Neuronal stem cell (in vitro differentiated cells): Measurements from ENCODE around the gene FOSB.
A peak's percentile ranks its signal among the peaks of the same experiment; 100 is the strongest.

ENCODE experiments used
- DNase-seq: peaks from one replicate; pipeline ENCODE4 v3.0.0-alpha.2; 2013; ENCODE audit warnings: low spot score
- H2AFZ ChIP-seq: one replicate; pipeline ENCODE4 v1.6.1; 2013; ENCODE audit warnings: mild to moderate bottlenecking, low read length, inconsistent platforms
- H2AK5ac ChIP-seq: 2 replicates; pipeline ENCODE4 v1.6.1; 2013; ENCODE audit warnings: low read depth, mild to moderate bottlenecking, inconsistent platforms, low read length, moderate library complexity, mixed read lengths
- H2BK120ac ChIP-seq: 2 replicates; pipeline ENCODE4 v1.6.1; 2013; ENCODE audit warnings: low read depth, mild to moderate bottlenecking, inconsistent platforms, low read length, moderate library complexity, mixed read lengths
- H2BK12ac ChIP-seq: one replicate; pipeline ENCODE4 v1.6.1; 2013; ENCODE audit warnings: low read length, inconsistent platforms
- H2BK15ac ChIP-seq: 2 replicates; pipeline ENCODE4 v1.6.1; 2013; ENCODE audit warnings: mild to moderate bottlenecking, low read length, inconsistent platforms, mixed read lengths
- H2BK5ac ChIP-seq: one replicate; pipeline ENCODE4 v1.6.1; 2013; ENCODE audit warnings: inconsistent platforms, mild to moderate bottlenecking, low read length, moderate library complexity
- H3K14ac ChIP-seq: one replicate; pipeline ENCODE4 v1.6.1; 2013; ENCODE audit warnings: low read length, inconsistent platforms
- H3K18ac ChIP-seq: 2 replicates; pipeline ENCODE4 v1.6.1; 2013; ENCODE audit warnings: low read length, inconsistent platforms
- H3K23ac ChIP-seq: 2 replicates; pipeline ENCODE4 v1.6.1; 2013; ENCODE audit warnings: low read depth, mild to moderate bottlenecking, mixed read lengths, low read length, inconsistent platforms; ENCODE audit not compliant: poor library complexity
- H3K27ac ChIP-seq: replicated peaks from 3 replicates; pipeline ENCODE4 v1.5.1; 2013; ENCODE audit warnings: low read length, inconsistent platforms
- H3K27me3 ChIP-seq, 3 experiments: 2 replicates each; pipeline ENCODE4 v1.6.1; 2013; ENCODE audit warnings: low read length in 3 of 3, mild to moderate bottlenecking in 2 of 3, inconsistent platforms in 1 of 3, low read depth in 1 of 3, mixed read lengths in 1 of 3, moderate library complexity in 1 of 3; ENCODE audit not compliant: control insufficient read depth in 3 of 3, insufficient read depth in 3 of 3
- H3K36me3 ChIP-seq, 2 donors: replicated peaks in 1 of 2; 2 replicates each; pipeline ENCODE4 v1.6.1; 2013; ENCODE audit warnings: low read length in 2 of 2; ENCODE audit not compliant: control insufficient read depth in 2 of 2, insufficient read depth in 2 of 2
- H3K4ac ChIP-seq: 2 replicates; pipeline ENCODE4 v1.6.1; 2013; ENCODE audit warnings: inconsistent platforms, mild to moderate bottlenecking, low read length, moderate library complexity
- H3K4me1 ChIP-seq, 2 donors: 1 replicate in 1 of 2; 2 replicates in 1 of 2; pipeline ENCODE4 v1.6.1; 2013; ENCODE audit warnings: low read length in 2 of 2, low read depth in 1 of 2; ENCODE audit not compliant: control insufficient read depth in 2 of 2, insufficient read depth in 1 of 2
- H3K4me2 ChIP-seq: one replicate; pipeline ENCODE4 v1.6.1; 2013; ENCODE audit warnings: mild to moderate bottlenecking, low read length, inconsistent platforms; ENCODE audit not compliant: insufficient read depth, poor library complexity, severe bottlenecking
- H3K4me3 ChIP-seq, 2 donors: 2 replicates each; pipeline ENCODE4 v1.5.1; 2013; ENCODE audit warnings: low read length in 2 of 2, mild to moderate bottlenecking in 2 of 2, inconsistent platforms in 1 of 2, moderate library complexity in 1 of 2
- H3K79me1 ChIP-seq: one replicate; pipeline ENCODE4 v1.6.1; 2013; ENCODE audit warnings: low read depth, mild to moderate bottlenecking, inconsistent platforms, low read length, moderate library complexity
- H3K9ac ChIP-seq: one replicate; pipeline ENCODE4 v1.6.1; 2013; ENCODE audit warnings: mild to moderate bottlenecking, low read depth, low read length, inconsistent platforms; ENCODE audit not compliant: poor library complexity
- H3K9me3 ChIP-seq, 2 donors: replicated peaks in 1 of 2; 2 replicates each; pipeline versions ENCODE3 to v1.6.1; 2013; ENCODE audit warnings: low read length in 2 of 2, mild to moderate bottlenecking in 2 of 2, inconsistent platforms in 1 of 2, low read depth in 1 of 2, mixed read lengths in 1 of 2, moderate library complexity in 1 of 2; ENCODE audit not compliant: control insufficient read depth in 2 of 2, insufficient read depth in 1 of 2
- H4K8ac ChIP-seq: one replicate; pipeline ENCODE4 v1.6.1; 2013; ENCODE audit warnings: low read depth, mild to moderate bottlenecking, inconsistent platforms, low read length, moderate library complexity
- H4K91ac ChIP-seq: one replicate; pipeline ENCODE4 v1.6.1; 2013; ENCODE audit warnings: low read length, low read depth, mild to moderate bottlenecking, inconsistent platforms; ENCODE audit not compliant: poor library complexity
- WGBS, 2 donors: extraction: QIAGEN DNeasy Blood & Tissue Kit; methylation state at CpG; one replicate each; pipeline ENCODE4 v1.1.7; 2013; ENCODE audit warnings: missing lambda C conversion rate in 2 of 2, mixed read lengths in 1 of 2; ENCODE audit not compliant: insufficient read length in 2 of 2, insufficient replicate concordance in 1 of 2; ENCODE audit errors: extremely low coverage in 2 of 2; 5-methylcytosine and 5-hydroxymethylcytosine counted together

FOSB gene

DNA sequence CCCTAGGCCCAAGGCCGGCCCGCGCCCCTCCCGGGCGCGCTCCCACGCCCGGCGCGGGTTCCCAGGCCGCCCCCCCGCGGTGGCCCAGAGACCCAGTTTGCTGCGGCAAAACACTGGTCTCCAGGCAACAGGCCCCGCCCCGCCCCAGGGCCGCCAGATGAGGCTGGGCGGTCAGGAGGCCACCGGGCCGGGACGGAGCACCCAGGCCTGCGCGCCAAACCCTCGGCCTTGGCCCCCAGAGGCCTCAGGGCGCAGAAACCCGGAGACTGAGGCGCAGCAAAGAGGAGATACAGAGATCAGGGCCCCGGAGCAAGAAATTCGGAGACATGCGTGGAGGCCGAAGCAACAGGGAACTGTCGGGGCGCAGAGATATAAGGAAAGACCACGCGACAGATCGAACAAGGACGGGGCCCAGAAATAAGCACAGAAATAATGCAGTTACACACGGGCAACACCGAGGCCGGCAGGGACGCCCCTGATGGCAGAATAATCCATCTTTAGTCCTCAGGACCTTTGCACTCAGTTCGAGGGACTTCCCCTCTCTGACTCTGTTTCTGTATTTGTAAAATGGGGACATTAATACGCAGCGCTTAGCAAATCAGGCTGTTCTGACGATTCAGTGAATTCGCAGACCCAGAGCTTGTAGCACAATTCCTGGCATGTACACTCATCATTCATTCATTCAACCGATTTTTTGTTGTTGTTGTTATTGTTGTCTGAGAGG, 23.3 kb upstream of the FOSB start:
- peak overlapping the region; percentile 11 for H3K18ac ChIP-seq
- H3K4me1 ChIP-seq: peaks cover 14 to 29% of the 10 kb centered on the region in 2 donors
- peak overlapping the region; percentile 86 for H2AFZ ChIP-seq
- peak overlapping the region; percentile 65 to 71 for H3K4me3 ChIP-seq
- H2BK12ac ChIP-seq: no peak overlapping the region
- H3K27ac ChIP-seq: peak overlapping the region; percentile 77
- H4K91ac ChIP-seq: no peak overlapping the region
- peak; percentile 88 for DNase-seq
- H3K79me1 ChIP-seq: no peaks in the 10 kb centered on the region
- H2BK120ac ChIP-seq: no peak overlapping the region
- H2BK15ac ChIP-seq: no peak overlapping the region
- no peaks in the 10 kb centered on the region for H3K27me3 ChIP-seq
- no peak overlapping the region for H3K4ac ChIP-seq
- no peaks in the 10 kb centered on the region for H3K9me3 ChIP-seq
- no peaks in the 10 kb centered on the region for H3K36me3 ChIP-seq
- peak overlapping the region; percentile 92 for H3K4me2 ChIP-seq
- WGBS, 2 donors: no CpG with 5 or more reads among the region's 47 CpGs
- H3K23ac ChIP-seq: no peak overlapping the region
- H2AK5ac ChIP-seq: peak overlapping the region; percentile 66
- no peak overlapping the region for H3K14ac ChIP-seq
- no peak overlapping the region for H4K8ac ChIP-seq
- no peak overlapping the region for H3K9ac ChIP-seq
- H2BK5ac ChIP-seq: peak overlapping the region; percentile 1

DNA sequence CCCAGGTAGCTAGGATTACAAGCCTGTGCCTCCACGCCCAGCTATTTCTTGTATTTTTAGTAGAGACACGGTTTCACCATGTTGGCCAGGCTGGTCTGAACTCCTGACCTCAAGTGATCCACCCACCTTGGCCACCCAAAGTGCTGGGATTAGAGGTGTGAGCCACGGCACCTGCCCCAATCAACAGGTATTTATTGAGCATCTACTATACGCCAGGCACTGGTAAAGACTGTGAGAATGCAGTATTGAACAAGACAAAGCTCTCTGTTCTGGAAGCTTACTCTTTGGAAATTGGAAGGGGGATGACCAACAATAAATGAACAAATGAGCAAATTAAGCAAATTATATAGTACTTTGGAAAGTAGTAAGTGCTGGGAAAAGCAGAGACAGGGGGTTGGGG, 22.7 kb upstream of the FOSB start:
- Histone ChIP-seq H4K91ac (no peak overlapping the region), H3K36me3 (no peaks in the 10 kb centered on the region), H2BK5ac (peak overlapping the region; percentile 1), H2BK120ac (no peak overlapping the region), H3K27ac (no peak overlapping the region), H3K9ac (no peak overlapping the region), H3K4me3 (no peak overlapping the region), H3K23ac (no peak overlapping the region), H3K4me2 (no peak overlapping the region), H3K9me3 (no peaks in the 10 kb centered on the region), H2BK15ac (no peak overlapping the region), H2AK5ac (no peak overlapping the region), H3K4me1 (peaks cover 16 to 31% of the 10 kb centered on the region in 2 donors), H2BK12ac (no peak overlapping the region), H4K8ac (no peak overlapping the region), H3K27me3 (no peaks in the 10 kb centered on the region), H3K79me1 (no peaks in the 10 kb centered on the region), H3K14ac (no peak overlapping the region), H3K18ac (no peak overlapping the region), H2AFZ (no peak overlapping the region), H3K4ac (no peak overlapping the region)
- no CpG with 5 or more reads among the region's 4 CpGs for WGBS, 2 donors
- DNase-seq: no peak

DNA sequence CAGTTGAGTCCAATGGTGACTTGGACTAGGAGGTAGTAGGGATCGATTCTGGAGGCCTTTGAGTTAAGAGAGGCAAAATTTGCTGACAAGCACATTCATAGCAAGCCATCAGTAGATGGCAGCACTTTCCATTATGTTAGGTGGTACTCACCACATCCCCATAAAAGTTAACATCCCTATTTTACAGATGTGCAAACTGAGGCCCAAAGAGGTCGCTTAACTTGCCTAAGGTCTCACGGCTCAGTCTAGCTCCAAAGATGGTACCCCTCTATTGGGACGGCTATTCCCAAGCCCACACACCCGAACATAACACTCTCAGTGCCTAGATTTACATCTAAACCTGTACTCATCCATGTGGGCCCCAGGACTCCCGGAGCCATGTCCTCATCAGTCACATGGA, 21.5 kb upstream of the FOSB start:
- Histone ChIP-seq H2AFZ (no peak overlapping the region), H3K79me1 (no peaks in the 10 kb centered on the region), H3K4me3 (no peak overlapping the region), H3K18ac (no peak overlapping the region), H3K27me3 (peaks cover 0 to 2% (median 0%) of the 10 kb centered on the region in 3 experiments), H3K27ac (no peak overlapping the region), H3K36me3 (no peaks in the 10 kb centered on the region), H4K91ac (no peak overlapping the region), H3K4me2 (no peak overlapping the region), H4K8ac (no peak overlapping the region), H3K9me3 (peaks cover 0 to 1% of the 10 kb centered on the region in 2 donors), H2BK12ac (no peak overlapping the region), H3K14ac (no peak overlapping the region), H2BK15ac (no peak overlapping the region), H3K4me1 (peaks cover 13 to 28% of the 10 kb centered on the region in 2 donors), H3K23ac (no peak overlapping the region), H3K4ac (no peak overlapping the region), H2BK120ac (no peak overlapping the region), H2BK5ac (no peak overlapping the region), H2AK5ac (no peak overlapping the region), H3K9ac (no peak overlapping the region)
- no CpG with 5 or more reads among the region's 6 CpGs for WGBS, 2 donors
- DNase-seq: no peak

DNA sequence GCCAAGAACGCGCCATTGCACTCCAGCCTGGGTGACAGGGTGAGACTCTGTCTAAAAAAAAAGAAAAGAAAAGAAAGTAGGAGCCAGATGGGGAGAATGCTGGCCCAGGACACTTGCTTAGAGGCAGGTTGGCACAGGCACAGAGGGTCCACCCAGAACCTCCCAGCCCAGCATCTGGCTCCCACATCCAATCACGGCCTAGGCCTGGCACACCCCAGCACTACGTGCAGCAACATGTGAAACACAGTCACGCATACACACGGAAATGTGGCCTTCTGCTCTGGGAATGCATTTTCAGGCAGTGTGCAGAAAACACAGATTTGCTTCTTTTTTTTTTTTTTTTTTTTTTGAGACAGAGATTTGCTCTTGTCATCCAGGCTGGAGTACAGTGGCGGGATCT, 20.9 kb upstream of the FOSB start:
- Histone ChIP-seq H2BK5ac (no peak overlapping the region), H2BK12ac (no peak overlapping the region), H3K27ac (no peak overlapping the region), H3K27me3 (peaks cover 0 to 7% (median 0%) of the 10 kb centered on the region in 3 experiments), H2AK5ac (no peak overlapping the region), H3K4me1 (peaks cover 13 to 31% of the 10 kb centered on the region in 2 donors), H2BK120ac (no peak overlapping the region), H3K4ac (no peak overlapping the region), H4K8ac (no peak overlapping the region), H2BK15ac (no peak overlapping the region), H2AFZ (no peak overlapping the region), H3K18ac (peak overlapping the region; percentile 31), H3K4me3 (no peak overlapping the region), H4K91ac (no peak overlapping the region), H3K4me2 (no peak overlapping the region), H3K23ac (no peak overlapping the region), H3K79me1 (no peaks in the 10 kb centered on the region), H3K36me3 (no peaks in the 10 kb centered on the region), H3K14ac (no peak overlapping the region), H3K9ac (no peak overlapping the region), H3K9me3 (peaks cover 0 to 7% of the 10 kb centered on the region in 2 donors)
- no peak for DNase-seq
- no CpG with 5 or more reads among the region's 7 CpGs for WGBS, 2 donors
